HG03469 (cell line): ENCODE results near the gene ODC1.

Experiments
- ATAC-seq: cut with Tn5 transposase; IDR thresholded peaks from one replicate; pipeline ENCODE4 v1.9.1; 2021; ENCODE audit warnings: mild to moderate bottlenecking, moderate library complexity, moderate number of reproducible peaks; ENCODE audit not compliant: unreplicated experiment

Gene ODC1

GRCh38 chr2:10435820-10436204 lies 12.3 kb downstream of the ODC1 start:
- ATAC-seq = no peak

GRCh38 chr2:10434886-10435819 lies 13.0 kb downstream of the ODC1 start:
- ATAC-seq = peak; percentile 37

- ATAC-seq = no peak
These were observed 13.9 kb downstream of the ODC1 start for GRCh38 chr2:10433947-10434885.

- no peak for ATAC-seq
These were observed 14.7 kb downstream of the ODC1 start for GRCh38 chr2:10433264-10433946.

GRCh38 chr2:10432311-10433181 lies 15.6 kb downstream of the ODC1 start:
- ATAC-seq = no peak

GRCh38 chr2:10431797-10432196 lies 16.3 kb downstream of the ODC1 start:
- no peak for ATAC-seq

GRCh38 chr2:10430886-10431622 lies 17.1 kb downstream of the ODC1 start:
- no peak for ATAC-seq

- no peak for ATAC-seq
These were observed 19.2 kb downstream of the ODC1 start for GRCh38 chr2:10428924-10429323.

GRCh38 chr2:10428355-10428754 lies 19.8 kb downstream of the ODC1 start:
- ATAC-seq = no peak

GRCh38 chr2:10427618-10427949 lies 20.5 kb downstream of the ODC1 start:
- no peak for ATAC-seq

- ATAC-seq = no peak
These were observed 21.2 kb downstream of the ODC1 start for GRCh38 chr2:10426726-10427617.

GRCh38 chr2:10425699-10426098 lies 22.4 kb downstream of the ODC1 start:
- ATAC-seq = no peak

- no peak for ATAC-seq
These were observed 23.1 kb downstream of the ODC1 start for GRCh38 chr2:10424916-10425505.

GRCh38 chr2:10424051-10424450 lies 24.1 kb downstream of the ODC1 start:
- ATAC-seq = no peak

- no peak for ATAC-seq
These were observed 24.7 kb downstream of the ODC1 start for GRCh38 chr2:10423400-10423774.

GRCh38 chr2:10422732-10423399 lies 25.3 kb downstream of the ODC1 start:
- ATAC-seq = no peak

- ATAC-seq = no peak
These were observed 25.9 kb downstream of the ODC1 start for GRCh38 chr2:10422251-10422650.
